Esophagus mucosa (tissue), 1 donor: ENCODE data around the gene MEOX2. TPM values are rescaled to one million over a fixed set of nuclear protein-coding genes. Genes with fewer than 3 reads are reported as not detected.

Source experiments
- ATAC-seq: fragments of 200-7000 bp; cut with Tn5 transposase; one replicate; pipeline ENCODE4 v1.9.1; 2020
- total RNA-seq: library from RNA; stranded (reverse); gene quantifications from one replicate; pipeline ENCODE4 v1.2.4, GENCODE V29; 2023
- donor health status: DM: yes; HTN: yes; CAD: no.

MEOX2 gene
- total RNA-seq, result 0.60 TPM

- peak; percentile 70 for ATAC-seq
Measured at GRCh38 chr7:15686295-15686956, at the start of gene MEOX2. Gene MEOX2 (minus strand): TSS chr7:15686683. CDS start chr7:15686402, 281 bp downstream.

DNA sequence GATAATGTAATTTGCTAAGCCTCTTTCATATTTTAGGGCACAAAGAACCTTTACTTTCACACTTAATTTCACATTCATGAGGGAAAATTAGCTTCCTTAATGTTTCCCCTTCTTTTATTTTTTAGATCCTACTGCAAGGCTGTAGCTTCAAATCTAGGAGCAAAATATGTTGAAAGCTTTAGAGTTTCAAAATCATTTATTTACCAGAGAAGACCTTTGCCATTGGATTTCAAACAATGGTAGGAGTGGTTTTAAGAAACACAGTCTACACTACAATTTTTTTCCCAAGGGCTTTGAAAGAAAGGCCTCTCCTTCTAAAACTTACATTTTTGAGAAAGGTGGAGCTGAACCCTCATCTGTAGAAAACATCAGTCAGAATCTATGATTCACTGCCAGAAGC lies 43.3 kb upstream of the MEOX2 start:
- ATAC-seq, result no peak

DNA sequence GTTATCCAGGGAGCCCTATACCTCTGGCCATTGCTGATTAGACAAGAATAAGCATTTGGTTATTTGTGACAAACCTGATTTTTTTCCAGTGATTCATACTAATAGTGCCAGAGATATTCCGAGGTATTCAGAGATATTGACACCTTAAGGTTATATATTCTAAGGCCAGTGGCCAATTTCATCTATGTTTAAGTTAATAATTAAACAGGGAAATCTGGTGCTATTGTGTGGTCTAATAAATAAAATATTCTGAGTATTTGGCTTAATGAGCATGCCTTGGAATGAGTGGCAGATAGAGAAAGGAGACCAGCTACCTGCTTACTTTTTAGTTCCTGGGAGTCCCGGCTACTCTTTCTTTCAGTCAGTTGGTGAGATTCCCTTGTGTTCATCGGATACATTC lies 38.6 kb upstream of the MEOX2 start:
- ATAC-seq, result no peak

GRCh38 chr7:15723841-15724240 lies 37.4 kb upstream of the MEOX2 start:
- no peak for ATAC-seq

- ATAC-seq, result no peak
Measured at GRCh38 chr7:15720849-15721471, 34.5 kb upstream of the MEOX2 start.

GRCh38 chr7:15719311-15719710 lies 32.8 kb upstream of the MEOX2 start:
- ATAC-seq, result no peak

GRCh38 chr7:15715435-15715834 lies 29.0 kb upstream of the MEOX2 start:
- no peak for ATAC-seq

DNA sequence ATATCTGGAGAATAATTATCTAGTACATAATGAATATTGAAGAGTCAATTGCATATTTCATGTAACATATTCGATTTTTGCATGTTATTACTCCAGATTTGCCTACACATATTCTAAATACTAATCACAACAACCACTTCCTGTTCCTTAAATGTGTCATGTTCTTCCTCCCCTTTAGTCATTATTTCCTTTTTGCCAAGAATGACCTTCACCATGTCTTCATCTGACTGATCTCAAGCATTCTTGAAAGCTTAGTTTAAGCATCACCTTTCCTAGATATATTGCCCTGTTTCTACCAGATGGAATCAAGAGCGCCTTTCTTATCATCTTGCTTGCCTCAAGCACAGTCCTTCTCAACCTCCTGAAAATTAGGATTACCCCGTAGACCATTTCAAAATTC lies 23.5 kb upstream of the MEOX2 start:
- no peak for ATAC-seq

- no peak for ATAC-seq
Measured at GRCh38 chr7:15707570-15707969, 21.1 kb upstream of the MEOX2 start.

DNA sequence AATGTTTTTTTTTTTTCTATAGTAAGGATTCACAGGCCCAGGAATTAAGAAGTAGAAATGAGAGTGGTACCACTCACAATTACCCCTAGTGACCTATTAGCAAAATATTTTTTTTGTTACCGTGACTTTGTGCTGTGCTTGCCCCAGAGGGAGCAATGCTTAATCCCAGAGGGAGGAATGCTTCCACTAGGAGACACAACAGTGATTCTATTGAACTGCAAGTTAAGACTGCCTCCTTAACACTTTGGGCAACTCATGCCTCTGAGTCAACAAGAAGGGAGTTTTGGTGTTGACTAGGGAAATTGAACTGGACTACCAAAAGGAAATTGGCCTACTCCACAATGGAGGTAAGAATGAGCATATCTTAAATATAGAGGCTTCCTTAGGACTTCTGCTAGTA lies 17.2 kb upstream of the MEOX2 start:
- ATAC-seq, result no peak

- no peak for ATAC-seq
Measured at GRCh38 chr7:15692501-15693020, 6.1 kb upstream of the MEOX2 start.

DNA sequence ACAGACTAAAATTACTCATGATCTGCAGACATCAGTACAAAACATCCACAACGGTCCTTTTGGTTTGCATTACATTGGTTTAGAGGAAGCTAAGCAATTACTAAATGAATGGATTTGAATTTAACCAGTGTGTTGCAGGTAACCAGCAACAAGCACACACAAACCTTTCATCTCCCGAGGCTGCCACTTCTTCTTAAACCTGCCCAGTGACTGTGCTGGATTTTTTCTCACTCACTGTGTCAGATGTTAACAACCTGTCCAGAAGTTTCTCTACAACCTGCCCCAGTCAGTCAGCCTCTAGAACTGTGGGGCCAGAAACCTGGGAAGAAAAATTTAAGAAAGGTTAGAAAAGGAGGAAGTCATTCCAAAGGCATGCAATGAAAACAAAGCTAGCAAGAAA lies 2.4 kb upstream of the MEOX2 start:
- no peak for ATAC-seq

DNA sequence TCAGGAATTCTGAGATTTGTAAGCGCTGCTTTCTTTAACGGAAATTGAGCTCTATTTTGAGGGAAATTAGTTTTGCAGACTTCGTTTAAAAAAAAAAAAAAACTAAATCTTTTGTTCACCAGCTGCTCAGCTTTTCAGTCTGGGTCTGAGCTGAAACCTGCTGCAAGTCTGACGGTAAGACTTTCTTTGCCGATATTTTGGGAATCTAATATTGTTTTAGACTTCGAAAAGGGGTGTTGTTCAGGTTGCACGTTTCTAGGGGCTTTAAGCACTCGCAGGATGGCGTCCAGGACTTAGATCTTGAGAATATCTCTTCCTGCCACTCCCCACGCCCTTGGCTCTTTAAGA lies 1.8 kb upstream of the MEOX2 start:
- no peak for ATAC-seq

GRCh38 chr7:15687546-15688278 lies 1.2 kb upstream of the MEOX2 start:
- no peak for ATAC-seq

DNA sequence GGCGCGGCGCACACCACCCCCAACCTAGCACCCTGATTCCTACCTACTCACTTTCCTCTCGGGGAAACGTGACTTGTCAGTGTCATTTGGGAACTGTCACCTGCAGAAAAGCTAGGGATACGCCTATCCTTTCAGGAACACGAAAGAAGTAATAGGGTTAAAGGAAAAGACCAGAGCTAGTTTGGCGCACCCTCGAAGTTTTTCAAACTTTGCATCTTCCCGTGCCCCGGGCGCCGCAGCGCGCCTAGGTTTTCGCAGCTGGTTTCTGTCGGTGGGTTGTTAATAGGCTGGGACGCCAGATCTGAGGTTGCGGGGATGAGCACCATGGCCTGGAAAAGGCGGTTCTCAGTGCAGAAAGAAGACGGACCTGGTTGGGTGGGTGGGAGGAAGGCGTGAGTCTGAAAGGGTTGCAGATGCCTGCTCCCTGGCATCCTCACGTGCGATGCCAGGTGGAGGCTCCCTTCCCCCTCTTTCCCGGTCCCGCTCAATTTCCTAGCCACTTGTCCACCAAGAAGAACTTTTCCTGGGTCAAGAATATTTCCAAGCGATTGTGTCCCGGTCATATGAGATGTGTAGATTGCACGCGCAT lies 568 bp upstream of the MEOX2 start:
- ATAC-seq, result no peak

GRCh38 chr7:15685358-15686294 lies 857 bp downstream of the MEOX2 start:
- no peak for ATAC-seq

DNA sequence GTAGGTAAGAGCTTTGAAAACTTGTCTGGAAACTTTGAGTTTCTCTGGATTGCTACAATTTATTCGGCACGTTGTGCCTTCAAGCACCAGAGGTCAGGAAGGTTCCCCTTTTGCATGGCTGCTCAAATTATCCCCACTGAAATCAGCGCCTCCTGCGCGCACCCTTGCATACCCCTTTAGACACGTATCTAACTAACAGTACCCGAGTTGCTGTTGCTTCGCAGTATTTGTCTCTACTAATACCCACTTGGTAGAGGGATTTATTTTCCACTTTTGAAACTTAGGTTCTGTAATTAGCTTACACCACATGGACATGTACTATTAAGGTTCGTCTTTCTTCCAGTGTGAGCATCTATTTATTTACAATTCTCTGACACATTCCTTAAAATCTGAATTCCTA lies 1.6 kb downstream of the MEOX2 start:
- no peak for ATAC-seq

GRCh38 chr7:15684111-15684800 lies 2.2 kb downstream of the MEOX2 start:
- ATAC-seq, result no peak

- no peak for ATAC-seq
Measured at GRCh38 chr7:15682751-15683245, 3.7 kb downstream of the MEOX2 start.

- no peak for ATAC-seq
Measured at GRCh38 chr7:15682111-15682510, 4.4 kb downstream of the MEOX2 start.

- no peak for ATAC-seq
Measured at GRCh38 chr7:15681631-15682030, 4.9 kb downstream of the MEOX2 start.
